ENCODE results near the gene HPSE2. TPM values are rescaled to one million over a fixed set of nuclear protein-coding genes. Genes with fewer than 3 reads are reported as not detected.

HPSE2 gene
- total and polyA plus RNA-seq, 2 experiments from 2014 or later, result not detected

DNA sequence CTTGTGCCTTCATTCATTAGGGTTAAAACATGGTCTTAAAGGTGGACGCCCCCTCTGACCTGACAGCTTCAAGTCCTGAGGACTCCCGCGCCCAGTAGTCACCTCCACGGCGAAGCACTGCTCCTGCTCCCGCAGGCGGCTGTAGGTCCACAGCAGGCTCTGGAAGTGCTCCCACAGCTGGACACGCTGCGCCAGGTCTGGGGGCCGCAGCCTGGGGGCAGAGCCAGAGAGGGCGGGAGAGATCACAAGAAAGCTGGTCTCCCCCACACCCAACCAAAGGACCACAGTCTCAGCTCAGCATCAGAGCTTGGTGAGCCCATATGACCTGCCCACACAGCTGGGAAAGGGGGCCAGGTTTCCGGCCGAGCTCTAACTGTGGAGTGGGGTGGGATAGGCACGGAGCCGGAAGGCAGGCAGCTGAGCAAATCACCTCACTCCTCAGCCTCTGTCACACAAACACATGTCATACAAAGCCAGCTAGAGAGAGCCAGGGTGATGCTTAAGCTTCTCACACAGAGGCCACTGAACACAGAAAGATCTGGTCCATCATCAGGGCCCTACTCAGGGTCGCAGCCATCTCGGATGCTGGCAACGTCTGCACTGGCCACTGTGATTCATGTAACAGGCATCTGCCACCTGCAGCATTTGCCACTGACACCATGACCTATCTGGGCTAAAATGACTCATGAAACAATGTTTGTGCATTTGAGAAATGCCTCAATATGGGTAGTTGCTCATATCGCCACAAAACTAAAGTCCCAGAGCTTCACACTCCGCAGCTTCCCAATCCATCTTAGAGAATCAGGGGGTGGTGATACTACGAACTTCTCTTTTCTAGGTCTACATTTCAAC lies 801.5 kb downstream of the HPSE2 start:
- H3K36me3 ChIP-seq (ENCODE audit: low read depth), result peaks cover 32% of the 10 kb centered on the region
- H3K9me2 ChIP-seq (ENCODE audit: insufficient read depth), result no peaks in the 10 kb centered on the region
- TF ChIP-seq EZH2 (IDR thresholded peaks at IDR 0.05; ENCODE audit: insufficient read depth, poor library complexity, severe bottlenecking) (no peak), EZH2phosphoT487 (IDR thresholded peaks at IDR 0.05; ENCODE audit: insufficient read depth, low read depth) (no peak)
- no peaks in the 10 kb centered on the region for H3K27me3 ChIP-seq (replicated peaks; ENCODE audit: insufficient read depth)
- DNase-seq, result peak; percentile 18
- H3F3A ChIP-seq (ENCODE audit: insufficient read depth), result no peaks in the 10 kb centered on the region
- H3K4me3 ChIP-seq, result no peak overlapping the region
- H3K9me3 ChIP-seq (ENCODE audit: low read depth), result no peaks in the 10 kb centered on the region
- no peak overlapping the region for H3K4me2 ChIP-seq (ENCODE audit: unreplicated experiment)
- in situ Hi-C loops (cut with MboI), result no loop called here
- no peaks in the 10 kb centered on the region for H3K79me2 ChIP-seq (ENCODE audit: insufficient read depth)
- H3K27ac ChIP-seq, result no peak overlapping the region
- 94 to 95% methylated on average over 18 to 21 of the region's 21 CpGs for WGBS, 2 experiments (ENCODE audit: low coverage in 1 of 2, low lambda C conversion rate in 2 of 2, missing lambda C conversion rate in 2 of 2)
- no peaks in the 10 kb centered on the region for H3K4me1 ChIP-seq (ENCODE audit: insufficient read depth)
- H4K20me1 ChIP-seq (ENCODE audit: insufficient read depth), result no peaks in the 10 kb centered on the region; the same call in 1 of the 2 replicates
- H3K9ac ChIP-seq, result no peak overlapping the region
- no peak overlapping the region for H2AFZ ChIP-seq

- Histone ChIP-seq H3K36me3 (ENCODE audit: low read depth) (peaks cover 32% of the 10 kb centered on the region), H3K9me3 (ENCODE audit: low read depth) (no peaks in the 10 kb centered on the region), H2AFZ (no peak overlapping the region), H3K9ac (no peak overlapping the region), H3K27me3 (replicated peaks; ENCODE audit: insufficient read depth) (no peaks in the 10 kb centered on the region), H3K27ac (no peak overlapping the region), H3K4me1 (ENCODE audit: insufficient read depth) (no peaks in the 10 kb centered on the region), H3F3A (ENCODE audit: insufficient read depth) (no peaks in the 10 kb centered on the region), H3K79me2 (ENCODE audit: insufficient read depth) (no peaks in the 10 kb centered on the region), H4K20me1 (ENCODE audit: insufficient read depth) (no peaks in the 10 kb centered on the region; the same call in 1 of the 2 replicates), H3K4me3 (no peak overlapping the region), H3K9me2 (ENCODE audit: insufficient read depth) (no peaks in the 10 kb centered on the region), H3K4me2 (ENCODE audit: unreplicated experiment) (no peak overlapping the region)
- no peak for DNase-seq
- TF ChIP-seq EZH2 (IDR thresholded peaks at IDR 0.05; ENCODE audit: insufficient read depth, poor library complexity, severe bottlenecking) (no peak), EZH2phosphoT487 (IDR thresholded peaks at IDR 0.05; ENCODE audit: insufficient read depth, low read depth) (no peak)
- in situ Hi-C loops (cut with MboI), result no loop called here
- 95 to 96% methylated on average over 1 of the region's 1 CpG for WGBS, 2 experiments (ENCODE audit: low coverage in 1 of 2, low lambda C conversion rate in 2 of 2, missing lambda C conversion rate in 2 of 2)
Measured at GRCh38 chr10:98433371-98433770, 802.3 kb downstream of the HPSE2 start.

GRCh38 chr10:98432330-98432729 lies 803.3 kb downstream of the HPSE2 start:
- DNase-seq, result no peak
- Histone ChIP-seq H3K9me3 (ENCODE audit: low read depth) (no peaks in the 10 kb centered on the region), H3K36me3 (ENCODE audit: low read depth) (peaks cover 32% of the 10 kb centered on the region), H3K4me3 (no peak overlapping the region), H4K20me1 (ENCODE audit: insufficient read depth) (no peaks in the 10 kb centered on the region; the same call in 1 of the 2 replicates), H3K4me1 (ENCODE audit: insufficient read depth) (no peaks in the 10 kb centered on the region), H3K27ac (no peak overlapping the region), H3K9me2 (ENCODE audit: insufficient read depth) (no peaks in the 10 kb centered on the region), H3F3A (ENCODE audit: insufficient read depth) (no peaks in the 10 kb centered on the region), H3K4me2 (ENCODE audit: unreplicated experiment) (no peak overlapping the region), H2AFZ (no peak overlapping the region), H3K9ac (no peak overlapping the region), H3K27me3 (replicated peaks; ENCODE audit: insufficient read depth) (no peaks in the 10 kb centered on the region), H3K79me2 (ENCODE audit: insufficient read depth) (no peaks in the 10 kb centered on the region)
- WGBS, 2 experiments (ENCODE audit: low coverage in 1 of 2, low lambda C conversion rate in 2 of 2, missing lambda C conversion rate in 2 of 2), result 53 to 64% methylated on average over 1 of the region's 1 CpG
- in situ Hi-C loops (cut with MboI), result no loop called here
- TF ChIP-seq EZH2 (IDR thresholded peaks at IDR 0.05; ENCODE audit: insufficient read depth, poor library complexity, severe bottlenecking) (no peak), EZH2phosphoT487 (IDR thresholded peaks at IDR 0.05; ENCODE audit: insufficient read depth, low read depth) (no peak)

- in situ Hi-C loops (cut with MboI), result no loop called here
- Histone ChIP-seq H3K27me3 (replicated peaks; ENCODE audit: insufficient read depth) (no peaks in the 10 kb centered on the region), H3K79me2 (ENCODE audit: insufficient read depth) (no peaks in the 10 kb centered on the region), H3K4me1 (ENCODE audit: insufficient read depth) (no peaks in the 10 kb centered on the region), H3K4me2 (ENCODE audit: unreplicated experiment) (no peak overlapping the region), H3K9me2 (ENCODE audit: insufficient read depth) (no peaks in the 10 kb centered on the region), H4K20me1 (ENCODE audit: insufficient read depth) (no peaks in the 10 kb centered on the region), H3K9ac (no peak overlapping the region), H2AFZ (no peak overlapping the region), H3K4me3 (no peak overlapping the region), H3K27ac (no peak overlapping the region), H3K36me3 (ENCODE audit: low read depth) (peaks cover 32% of the 10 kb centered on the region), H3F3A (ENCODE audit: insufficient read depth) (no peaks in the 10 kb centered on the region), H3K9me3 (ENCODE audit: low read depth) (no peaks in the 10 kb centered on the region)
- DNase-seq, result no peak
- TF ChIP-seq EZH2 (IDR thresholded peaks at IDR 0.05; ENCODE audit: insufficient read depth, poor library complexity, severe bottlenecking) (no peak), EZH2phosphoT487 (IDR thresholded peaks at IDR 0.05; ENCODE audit: insufficient read depth, low read depth) (no peak)
- 89 to 96% methylated on average over 8 of the region's 8 CpGs for WGBS, 2 experiments (ENCODE audit: low coverage in 1 of 2, low lambda C conversion rate in 2 of 2, missing lambda C conversion rate in 2 of 2)
Measured at GRCh38 chr10:98431016-98431415, 804.6 kb downstream of the HPSE2 start.

Data from GM23248 (cell line).